ENCODE results near the gene CLIC1. TPM values are rescaled to one million over a fixed set of nuclear protein-coding genes. Genes with fewer than 3 reads are reported as not detected.

Gene CLIC1
- total RNA-seq, 2 experiments from 2014 or later: 357 to 438 TPM

DNA sequence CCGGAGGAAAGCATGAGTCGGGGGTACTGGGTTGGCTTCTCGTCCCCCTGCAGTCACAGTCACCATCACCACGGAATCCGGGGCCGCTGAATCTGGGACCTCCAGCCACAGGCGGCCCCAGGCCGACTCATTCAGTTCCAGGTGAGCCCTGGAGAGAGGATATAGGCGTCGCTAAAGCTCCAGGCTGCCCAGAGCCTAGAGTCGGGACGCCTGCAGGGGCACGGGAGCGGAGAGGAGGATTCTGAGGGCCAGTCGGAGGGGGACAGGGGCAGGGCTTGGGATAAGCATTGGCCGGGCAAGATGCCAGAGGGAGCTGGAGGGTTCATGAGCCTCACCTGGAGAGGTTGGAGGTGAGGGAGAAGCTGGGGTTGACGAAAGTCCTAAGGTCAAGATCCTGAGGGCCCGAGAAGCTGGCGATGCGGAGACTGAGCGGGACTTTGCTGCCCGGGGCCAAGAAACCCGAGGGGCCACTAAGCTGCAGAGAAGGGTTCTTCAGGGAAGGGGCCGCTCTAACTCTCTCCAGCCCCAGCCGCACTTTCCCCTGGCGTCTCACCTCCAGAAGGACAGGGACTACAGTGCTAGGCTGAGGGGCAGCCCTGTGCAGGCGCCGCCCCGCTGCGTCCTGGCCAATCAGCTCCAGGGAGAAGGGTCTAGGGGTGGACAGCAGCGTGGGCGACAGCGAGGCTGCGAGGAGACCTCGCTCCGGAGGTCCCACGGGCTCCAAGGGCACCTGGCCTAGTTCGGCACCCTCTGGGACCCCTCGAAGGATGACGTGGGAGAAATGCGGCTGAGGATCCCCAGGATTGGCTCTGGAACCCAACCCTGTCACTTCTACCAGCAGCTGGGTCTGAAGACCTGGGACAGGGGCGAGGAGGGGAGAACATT lies 29.8 kb upstream of the CLIC1 start:
- Mint-ChIP-seq H3K4me3 (no peak overlapping the region), H3K27me3 (no peaks in the 10 kb centered on the region), H3K27ac (no peak overlapping the region), H3K4me1 (peaks cover under 1% of the 10 kb centered on the region), H3K36me3 (ENCODE audit: low read depth) (peaks cover 17% of the 10 kb centered on the region), H3K9me3 (ENCODE audit: low read depth) (no peaks in the 10 kb centered on the region)
- DNase-seq (no peak), ATAC-seq (no peak)
- intact Hi-C loops (cut with DNase I, micrococcal nuclease): no loop called here
- ChIA-PET CTCF (interaction anchor here (0.6 kb wide), 1 partner anchor 25 kb away, joined by 3 read pairs; no protein-coding TSS in a partner anchor), POLR2A (interaction anchor here (0.6 to 0.9 kb wide), 2 partner anchors 142 to 359 kb away, joined by 3 read pairs; no protein-coding TSS in a partner anchor)

DNA sequence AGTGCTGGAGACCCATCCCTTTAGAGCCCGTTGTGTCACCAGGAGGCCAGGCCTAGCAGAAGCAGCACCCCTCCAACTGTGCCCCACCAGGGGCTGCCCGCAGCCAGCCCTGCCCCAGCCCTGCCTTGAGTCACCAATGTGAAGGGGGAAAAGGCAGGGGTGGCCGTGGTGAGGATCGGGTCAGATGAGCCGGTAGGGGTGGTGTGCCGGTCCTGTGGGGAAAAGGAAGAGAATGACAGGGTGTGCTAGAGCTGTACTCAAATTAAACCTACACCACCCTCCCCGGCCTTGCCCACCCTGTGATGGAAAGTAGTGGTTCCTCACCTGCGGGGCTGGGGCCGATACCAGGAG lies 29.2 kb upstream of the CLIC1 start:
- Mint-ChIP-seq H3K4me1 (no peaks in the 10 kb centered on the region), H3K27ac (no peak overlapping the region), H3K27me3 (no peaks in the 10 kb centered on the region), H3K36me3 (ENCODE audit: low read depth) (peaks cover 22% of the 10 kb centered on the region), H3K9me3 (ENCODE audit: low read depth) (no peaks in the 10 kb centered on the region), H3K4me3 (no peak overlapping the region)
- CTCF ChIA-PET: no interaction called here
- DNase-seq (no peak), ATAC-seq (no peak)
- intact Hi-C loops (cut with DNase I, micrococcal nuclease): no loop called here
- POLR2A ChIA-PET: interaction anchor here (0.6 to 0.9 kb wide), 2 partner anchors 141 to 359 kb away, joined by 3 read pairs; no protein-coding TSS in a partner anchor

DNA sequence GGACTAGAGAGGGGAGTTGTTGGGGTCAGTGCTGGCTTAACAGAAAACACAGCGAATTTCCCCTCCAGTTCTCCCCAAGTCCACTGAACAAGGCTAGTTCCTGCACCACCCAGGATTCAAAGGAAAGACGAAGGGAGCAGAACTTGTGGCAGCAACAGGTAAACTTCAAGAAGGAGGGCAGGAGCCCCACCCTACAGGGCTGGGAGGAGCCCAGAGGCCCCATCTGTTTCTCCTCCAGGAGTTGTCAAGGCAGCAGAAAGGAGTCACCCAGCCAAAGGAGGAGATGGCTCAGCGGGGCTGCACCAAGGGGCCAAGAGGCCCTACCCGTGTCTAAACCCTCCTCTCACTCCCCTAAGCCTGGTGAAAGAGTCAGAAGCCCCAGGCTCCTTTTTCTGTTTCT lies 27.9 kb upstream of the CLIC1 start:
- intact Hi-C loops (cut with DNase I, micrococcal nuclease): no loop called here
- no peaks in the 10 kb centered on the region for H3K4me1 Mint-ChIP-seq
- DNase-seq: no peak
- no peaks in the 10 kb centered on the region for H3K27me3 Mint-ChIP-seq
- peak; percentile 20 for ATAC-seq
- no peaks in the 10 kb centered on the region for H3K9me3 Mint-ChIP-seq (ENCODE audit: low read depth)
- H3K27ac Mint-ChIP-seq: no peak overlapping the region
- ChIA-PET CTCF (no interaction called here), POLR2A (no interaction called here)
- no peak overlapping the region for H3K4me3 Mint-ChIP-seq
- H3K36me3 Mint-ChIP-seq (ENCODE audit: low read depth): peaks cover 36% of the 10 kb centered on the region

DNA sequence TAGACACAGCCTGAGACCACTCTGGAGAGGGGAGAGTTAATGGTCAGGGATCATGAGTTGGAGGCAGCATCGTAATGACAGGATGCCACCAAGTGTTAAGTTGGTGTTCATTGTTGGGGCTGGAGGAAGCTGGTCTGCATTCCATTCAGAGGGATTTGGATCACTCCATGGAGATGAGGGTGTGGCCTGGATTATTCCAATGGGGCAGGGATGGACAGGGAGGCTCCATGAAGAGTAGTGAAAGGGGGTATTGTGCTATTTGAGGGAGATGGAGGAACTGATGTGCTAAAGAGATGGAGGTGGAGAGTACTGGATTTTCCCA lies 27.2 kb upstream of the CLIC1 start:
- Mint-ChIP-seq H3K4me3 (no peak overlapping the region), H3K27me3 (no peaks in the 10 kb centered on the region), H3K9me3 (ENCODE audit: low read depth) (no peaks in the 10 kb centered on the region), H3K4me1 (no peaks in the 10 kb centered on the region), H3K36me3 (ENCODE audit: low read depth) (peaks cover 42% of the 10 kb centered on the region), H3K27ac (no peak overlapping the region)
- ATAC-seq (no peak), DNase-seq (no peak)
- intact Hi-C loops (cut with DNase I, micrococcal nuclease): no loop called here
- POLR2A ChIA-PET: no interaction called here
- CTCF ChIA-PET: no interaction called here

DNA sequence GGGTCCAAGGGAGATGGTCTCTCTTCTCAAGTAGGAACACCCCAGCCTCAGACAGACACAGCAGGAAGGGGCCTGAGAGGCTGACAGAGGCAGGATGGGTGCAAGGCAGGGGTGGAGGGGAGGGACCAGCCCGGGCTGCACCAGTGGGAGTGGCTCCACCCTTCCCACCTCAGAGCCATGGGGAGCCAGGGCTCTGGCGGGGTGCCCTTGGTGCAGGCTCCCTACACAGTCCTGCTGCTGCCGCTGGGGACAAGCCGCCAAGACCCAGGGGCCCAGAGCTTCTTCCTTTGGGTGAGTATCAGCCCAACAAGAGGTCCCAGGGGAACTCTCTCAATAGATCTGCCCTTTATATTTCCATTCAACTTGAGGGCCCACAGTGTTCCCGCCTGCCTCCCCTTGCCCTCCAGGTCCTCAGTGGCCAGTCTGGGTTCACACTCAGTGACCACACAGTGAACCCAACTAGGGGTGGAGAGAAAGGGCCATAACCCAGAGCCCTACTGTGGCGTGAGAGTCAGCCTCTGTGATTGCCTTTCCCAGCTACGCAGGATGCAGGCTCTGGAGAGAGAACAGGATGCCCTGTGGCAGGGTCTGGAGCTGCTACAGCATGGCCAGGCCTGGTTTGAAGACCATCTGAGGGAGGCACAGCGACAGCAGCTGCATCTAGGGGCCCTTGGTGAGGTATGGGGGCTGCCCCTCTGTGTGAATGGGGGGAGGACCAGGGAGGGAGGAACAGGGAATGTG lies 26.7 kb upstream of the CLIC1 start:
- no peak for ATAC-seq
- H3K4me3 Mint-ChIP-seq: no peak overlapping the region
- intact Hi-C loops (cut with DNase I, micrococcal nuclease): no loop called here
- H3K27ac Mint-ChIP-seq: no peak overlapping the region
- no peak for DNase-seq
- no peaks in the 10 kb centered on the region for H3K27me3 Mint-ChIP-seq
- H3K36me3 Mint-ChIP-seq (ENCODE audit: low read depth): peaks cover 47% of the 10 kb centered on the region
- CTCF ChIA-PET: no interaction called here
- H3K9me3 Mint-ChIP-seq (ENCODE audit: low read depth): no peaks in the 10 kb centered on the region
- no peaks in the 10 kb centered on the region for H3K4me1 Mint-ChIP-seq
- POLR2A ChIA-PET: no interaction called here

DNA sequence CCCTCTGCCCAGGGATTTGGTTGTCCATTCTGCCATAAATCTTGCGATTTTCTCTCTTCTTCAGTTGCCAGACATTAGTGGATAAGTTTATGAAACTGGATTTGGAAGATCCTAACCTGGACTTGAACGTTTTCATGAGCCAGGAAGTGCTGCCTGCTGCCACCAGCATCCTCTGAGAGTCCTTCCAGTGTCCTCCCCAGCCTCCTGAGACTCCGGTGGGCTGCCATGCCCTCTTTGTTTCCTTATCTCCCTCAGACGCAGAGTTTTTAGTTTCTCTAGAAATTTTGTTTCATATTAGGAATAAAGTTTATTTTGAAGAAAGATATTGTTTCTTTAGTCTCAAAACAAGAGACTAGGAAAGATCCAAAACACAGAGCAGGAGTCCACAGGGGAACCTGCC lies 26.0 kb upstream of the CLIC1 start, which contains the start of gene SAPCD1:
Gene SAPCD1 (plus strand): TSS at position 301 of the 400 bp plus-strand sequence. CDS start 399 bp downstream, outside the sequence.
- no peaks in the 10 kb centered on the region for H3K4me1 Mint-ChIP-seq
- H3K4me3 Mint-ChIP-seq: no peak within 1 kb of the TSS
- no peak for DNase-seq
- POLR2A ChIA-PET: no interaction called here
- intact Hi-C loops (cut with DNase I, micrococcal nuclease): no loop called here
- H3K36me3 Mint-ChIP-seq (ENCODE audit: low read depth): peaks cover 52% of the 10 kb centered on the region
- no peak within 1 kb of the TSS for H3K27ac Mint-ChIP-seq
- H3K9me3 Mint-ChIP-seq (ENCODE audit: low read depth): no peaks in the 10 kb centered on the region
- CTCF ChIA-PET: no interaction called here
- no peak for ATAC-seq
- no peaks in the 10 kb centered on the region for H3K27me3 Mint-ChIP-seq

DNA sequence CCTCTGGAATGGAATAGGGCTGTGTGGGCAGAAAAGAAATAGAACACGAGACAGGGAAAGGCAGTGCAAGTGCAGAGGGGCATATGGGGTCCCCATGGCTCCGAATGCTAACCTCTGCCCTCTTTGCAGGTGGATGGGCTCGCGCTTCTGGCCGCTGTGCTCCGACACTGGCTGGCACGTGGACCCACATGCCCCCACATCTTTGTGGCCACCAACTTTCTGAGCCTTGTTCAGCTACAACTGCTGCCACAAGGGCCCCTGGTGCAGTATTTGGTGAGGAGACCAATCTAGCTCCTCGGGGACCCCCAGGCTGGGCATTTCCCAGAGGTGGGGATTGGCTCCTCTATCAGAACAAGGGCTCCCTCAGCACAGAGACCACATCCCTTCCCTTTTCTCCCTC lies 25.0 kb upstream of the CLIC1 start:
- Mint-ChIP-seq H3K4me3 (no peak overlapping the region), H3K9me3 (ENCODE audit: low read depth) (no peaks in the 10 kb centered on the region), H3K4me1 (no peaks in the 10 kb centered on the region), H3K36me3 (ENCODE audit: low read depth) (peaks cover 54% of the 10 kb centered on the region), H3K27ac (no peak overlapping the region), H3K27me3 (no peaks in the 10 kb centered on the region)
- ATAC-seq (no peak), DNase-seq (no peak)
- CTCF ChIA-PET: no interaction called here
- POLR2A ChIA-PET: no interaction called here
- intact Hi-C loops (cut with DNase I, micrococcal nuclease): no loop called here

DNA sequence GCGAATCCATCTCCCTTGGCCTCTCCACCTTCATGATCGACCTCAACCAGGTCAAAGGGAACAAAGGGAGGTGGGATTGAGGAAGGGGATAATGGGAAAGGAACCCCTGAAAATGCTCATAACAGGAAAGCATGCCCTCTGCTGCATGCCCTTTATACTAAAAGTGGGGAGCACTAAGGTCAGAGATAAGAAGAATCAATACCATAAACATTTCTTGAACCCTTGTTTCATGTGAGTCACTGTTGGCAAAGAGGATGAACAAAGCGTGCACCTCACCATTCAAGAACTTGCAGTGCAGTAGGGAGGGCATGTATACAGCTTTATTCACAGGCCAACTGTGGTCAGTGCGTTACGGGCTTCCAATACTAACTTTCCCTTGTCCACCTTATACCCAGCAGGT lies 24.5 kb upstream of the CLIC1 start:
- DNase-seq (no peak), ATAC-seq (no peak)
- Mint-ChIP-seq H3K27ac (no peak overlapping the region), H3K27me3 (no peaks in the 10 kb centered on the region), H3K36me3 (ENCODE audit: low read depth) (peaks cover 54% of the 10 kb centered on the region), H3K4me3 (no peak overlapping the region), H3K9me3 (ENCODE audit: low read depth) (no peaks in the 10 kb centered on the region), H3K4me1 (no peaks in the 10 kb centered on the region)
- intact Hi-C loops (cut with DNase I, micrococcal nuclease): no loop called here
- POLR2A ChIA-PET: no interaction called here
- CTCF ChIA-PET: interaction anchor here (2.2 kb wide), 1 partner anchor 9 kb away, joined by 6 read pairs; no protein-coding TSS in a partner anchor

DNA sequence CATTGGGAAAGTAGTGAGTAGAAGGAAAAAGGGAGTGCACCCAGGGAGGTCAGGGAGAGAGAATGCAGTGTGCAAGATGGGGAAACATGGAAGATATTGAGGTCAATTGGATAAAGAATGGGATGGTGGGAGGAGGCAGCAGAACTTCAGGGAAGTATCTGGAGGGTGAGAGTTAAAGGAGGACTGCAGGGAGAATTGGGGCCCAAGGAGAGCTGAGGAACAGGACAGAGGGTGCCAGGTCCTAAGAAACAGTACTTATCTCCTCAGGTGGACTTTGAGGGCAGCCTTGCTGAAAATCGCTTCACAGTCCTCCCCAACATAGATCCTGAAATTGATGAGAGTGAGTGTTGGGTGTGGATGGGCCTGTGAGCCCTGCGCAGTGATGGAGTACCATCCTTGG lies 22.0 kb upstream of the CLIC1 start:
- Mint-ChIP-seq H3K27me3 (no peaks in the 10 kb centered on the region), H3K27ac (no peak overlapping the region)
- no peak for ATAC-seq

DNA sequence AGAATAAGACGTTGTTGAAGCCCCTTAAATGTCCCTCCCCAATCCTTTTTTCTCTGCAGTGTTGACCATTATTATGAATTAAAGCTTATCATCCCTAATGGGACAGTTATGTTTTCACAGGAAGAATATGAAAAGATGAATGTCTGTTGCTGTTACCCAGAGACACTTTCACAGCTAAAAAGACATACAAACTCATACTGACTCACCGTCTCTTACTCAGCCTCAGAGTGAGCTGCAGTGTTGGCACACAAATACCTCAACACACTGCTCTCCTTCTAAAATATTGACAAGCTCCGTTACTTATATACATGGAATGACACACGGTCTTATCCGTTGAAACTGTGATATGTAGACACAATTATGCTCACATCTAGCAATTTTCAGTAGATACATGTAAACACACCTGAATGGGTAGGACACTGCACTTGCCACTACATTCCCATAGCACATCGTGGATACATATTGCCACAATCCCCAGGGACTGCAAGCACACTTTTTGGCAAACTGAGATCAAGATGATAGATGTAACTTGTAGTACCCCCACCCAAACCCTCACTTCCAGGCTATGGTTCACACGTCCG lies 16.5 kb upstream of the CLIC1 start:
- ChIA-PET CTCF (interaction anchor here (0.6 to 1.0 kb wide), 4 partner anchors 10 to 73 kb away, joined by 3 read pairs; no protein-coding TSS in a partner anchor), POLR2A (interaction anchor here (1.0 kb wide), 1 partner anchor 15 kb away, joined by 4 read pairs; no protein-coding TSS in a partner anchor)
- ATAC-seq (no peak), DNase-seq (no peak)
- Mint-ChIP-seq H3K4me3 (no peak overlapping the region), H3K4me1 (no peaks in the 10 kb centered on the region), H3K27me3 (no peaks in the 10 kb centered on the region), H3K27ac (no peak overlapping the region), H3K9me3 (ENCODE audit: low read depth) (no peaks in the 10 kb centered on the region), H3K36me3 (ENCODE audit: low read depth) (peaks cover 21% of the 10 kb centered on the region)
- intact Hi-C loops (cut with DNase I, micrococcal nuclease): no loop called here

More for the DNA sequence above, 22.0 kb upstream of the CLIC1 start:
- intact Hi-C loops (cut with DNase I, micrococcal nuclease): no loop called here
- H3K36me3 Mint-ChIP-seq (ENCODE audit: low read depth): peaks cover 50% of the 10 kb centered on the region
- H3K9me3 Mint-ChIP-seq (ENCODE audit: low read depth): no peaks in the 10 kb centered on the region
- ChIA-PET POLR2A (no interaction called here), CTCF (interaction anchor here (0.8 to 1.8 kb wide), 3 partner anchors 10 to 28 kb away, joined by 3 to 5 read pairs (median 4); no protein-coding TSS in a partner anchor)
- no peak for DNase-seq
- H3K4me3 Mint-ChIP-seq: no peak overlapping the region
- H3K4me1 Mint-ChIP-seq: no peaks in the 10 kb centered on the region

DNA sequence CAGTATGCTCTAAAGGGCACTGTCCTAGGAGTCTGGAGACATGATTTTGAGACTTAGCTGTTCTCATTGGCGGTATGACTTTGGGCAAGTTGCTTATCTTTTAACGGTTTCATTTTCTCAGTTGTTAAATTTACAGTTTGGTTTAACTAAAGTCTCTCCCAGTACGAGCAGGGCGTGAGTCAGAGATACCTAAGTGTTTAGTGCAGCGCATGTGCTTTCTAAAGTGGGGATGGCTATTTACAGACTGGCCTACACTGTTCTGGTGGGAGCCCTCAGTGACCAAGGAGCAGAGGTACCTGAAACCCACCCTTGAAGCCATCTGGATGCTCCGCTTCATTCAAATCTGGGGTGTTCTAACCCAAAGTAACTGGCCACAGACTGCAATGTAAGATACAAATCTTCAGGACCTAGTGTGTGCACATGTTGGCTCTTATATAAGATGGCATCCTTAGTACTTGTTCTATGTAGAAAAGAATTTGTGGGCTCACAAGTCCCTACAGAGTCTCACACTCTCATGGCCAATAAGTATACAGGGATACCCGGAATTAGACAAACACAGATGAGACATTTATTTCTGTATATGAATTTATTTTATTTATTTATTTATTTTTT lies 14.2 kb upstream of the CLIC1 start:
- H3K27me3 Mint-ChIP-seq: no peaks in the 10 kb centered on the region
- ChIA-PET POLR2A (no interaction called here), CTCF (interaction anchor here (1.1 kb wide), 2 partner anchors 10 to 25 kb away, joined by 3 read pairs; no protein-coding TSS in a partner anchor)
- no peaks in the 10 kb centered on the region for H3K4me1 Mint-ChIP-seq
- intact Hi-C loops (cut with DNase I, micrococcal nuclease): no loop called here
- no peak for DNase-seq
- H3K9me3 Mint-ChIP-seq (ENCODE audit: low read depth): no peaks in the 10 kb centered on the region
- ATAC-seq: no peak
- peaks cover 29% of the 10 kb centered on the region for H3K36me3 Mint-ChIP-seq (ENCODE audit: low read depth)
- no peak overlapping the region for H3K4me3 Mint-ChIP-seq
- H3K27ac Mint-ChIP-seq: no peak overlapping the region
